Measurements from ENCODE around the gene PRR4. TPM values are rescaled to one million over a fixed set of nuclear protein-coding genes. Genes with fewer than 3 reads are reported as not detected.

The PRR4 gene
- total RNA-seq, 1 experiment from 2014 or later, result 6.8 TPM

DNA sequence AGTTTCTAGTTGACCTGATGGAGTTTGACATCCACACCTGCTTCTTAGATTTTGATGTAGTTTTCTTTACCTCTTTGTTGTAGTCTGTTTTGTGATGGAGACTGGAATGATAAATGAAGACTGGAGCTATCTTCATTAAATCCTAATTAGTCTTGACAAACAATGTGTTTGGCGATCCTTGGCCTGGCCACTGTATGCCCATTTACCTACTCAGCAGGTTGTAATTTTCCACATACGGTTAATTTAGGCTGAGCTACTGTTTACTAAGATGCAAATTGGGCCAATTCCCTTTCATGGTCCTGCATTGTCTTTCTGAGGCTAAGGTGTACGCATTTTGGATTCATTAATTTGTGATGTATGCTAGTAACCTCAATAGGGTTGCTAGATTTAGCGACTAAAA is 46.7 kb downstream of the PRR4 start, which contains the start of gene TAS2R7:
TSS of gene TAS2R7 (minus strand) at position 41 of the 400 bp plus-strand sequence. CDS start 57 bp downstream, outside the sequence.
- ChIA-PET CTCF (interaction anchor here (1.6 kb wide), 1 partner anchor 397 kb away, joined by 4 read pairs; no protein-coding TSS in a partner anchor), POLR2A (no interaction called here)
- Histone ChIP-seq H3K27me3 (replicated peaks; ENCODE audit: control insufficient read depth, insufficient read depth, low read length) (peaks cover 2% of the 10 kb centered on the region; the same call in 1 of the 2 replicates), H3K36me3 (ENCODE audit: control insufficient read depth, insufficient read depth, low read length) (no peaks in the 10 kb centered on the region), H3K4me3 (ENCODE audit: low read depth, low read length) (no peak within 1 kb of the TSS), H3K4me1 (no peaks in the 10 kb centered on the region), H3K9me3 (no peaks in the 10 kb centered on the region; the same call in 1 of the 2 replicates)
- Mint-ChIP-seq H3K27me3 (ENCODE audit: insufficient read depth, unreplicated experiment) (peaks cover 24% of the 10 kb centered on the region), H3K27ac (ENCODE audit: unreplicated experiment) (no peak within 1 kb of the TSS), H3K4me1 (ENCODE audit: low read depth, unreplicated experiment) (no peaks in the 10 kb centered on the region), H3K4me3 (ENCODE audit: unreplicated experiment) (no peak within 1 kb of the TSS), H3K36me3 (ENCODE audit: insufficient read depth, unreplicated experiment) (no peaks in the 10 kb centered on the region), H3K9me3 (ENCODE audit: unreplicated experiment) (no peaks in the 10 kb centered on the region)
- no peak for TF ChIP-seq CTCF (IDR thresholded peaks at IDR 0.05; ENCODE audit: insufficient read depth in 1 of 2, low read depth in 1 of 2, low read length in 1 of 2, severe bottlenecking in 1 of 2, unreplicated experiment in 1 of 2)
- intact Hi-C loops (cut with micrococcal nuclease; ENCODE audit: unreplicated experiment), result no loop called here
- BruUV-seq (replicated peaks), result no TSS peak
- DNase-seq, result no peak

GRCh38 chr12:10801741-10802140 is 47.5 kb downstream of the PRR4 start:
- no peak for DNase-seq
- Histone ChIP-seq H3K36me3 (ENCODE audit: control insufficient read depth, insufficient read depth, low read length) (no peaks in the 10 kb centered on the region), H3K27me3 (replicated peaks; ENCODE audit: control insufficient read depth, insufficient read depth, low read length) (peaks cover 2% of the 10 kb centered on the region; the same call in 1 of the 2 replicates), H3K4me3 (ENCODE audit: low read depth, low read length) (no peak overlapping the region), H3K9me3 (no peaks in the 10 kb centered on the region; the same call in 1 of the 2 replicates), H3K4me1 (no peaks in the 10 kb centered on the region)
- intact Hi-C loops (cut with micrococcal nuclease; ENCODE audit: unreplicated experiment), result no loop called here
- Mint-ChIP-seq H3K36me3 (ENCODE audit: insufficient read depth, unreplicated experiment) (no peaks in the 10 kb centered on the region), H3K4me3 (ENCODE audit: unreplicated experiment) (no peak overlapping the region), H3K27me3 (ENCODE audit: insufficient read depth, unreplicated experiment) (peaks cover 28% of the 10 kb centered on the region), H3K9me3 (ENCODE audit: unreplicated experiment) (no peaks in the 10 kb centered on the region), H3K4me1 (ENCODE audit: low read depth, unreplicated experiment) (no peaks in the 10 kb centered on the region), H3K27ac (ENCODE audit: unreplicated experiment) (no peak overlapping the region)
- no TSS peak for BruUV-seq (replicated peaks)
- POLR2A ChIA-PET, result no interaction called here
- no peak for TF ChIP-seq CTCF (IDR thresholded peaks at IDR 0.05; ENCODE audit: insufficient read depth in 1 of 2, low read depth in 1 of 2, low read length in 1 of 2, severe bottlenecking in 1 of 2, unreplicated experiment in 1 of 2)
- CTCF ChIA-PET, result interaction anchor here (1.6 kb wide), 1 partner anchor 398 kb away, joined by 4 read pairs; no protein-coding TSS in a partner anchor

Other genes starting within 250 kb of the PRR4 start
- 134 and 137 TPM in 2 replicates for gene MAGOHB, start 235.9 kb downstream of the PRR4 start, total RNA-seq (2022)
- gene STYK1, start 175.4 kb downstream of the PRR4 start, total RNA-seq (2022), result 4.5 and 4.9 TPM in 2 replicates
- 315 and 326 TPM in 2 replicates for gene YBX3, start 126.2 kb downstream of the PRR4 start, total RNA-seq (2022)
- not detected in 2 replicates for gene TAS2R7, start 46.8 kb downstream of the PRR4 start, total RNA-seq (2022)
- not detected in 2 replicates for gene TAS2R8, start 42.2 kb downstream of the PRR4 start, total RNA-seq (2022)
- not detected in 2 replicates for gene TAS2R9, start 39.3 kb downstream of the PRR4 start, total RNA-seq (2022)
- 0.29 and 0.30 TPM in 2 replicates for gene TAS2R10, start 23.1 kb downstream of the PRR4 start, total RNA-seq (2022)
- 21.2 and 24.4 TPM in 2 replicates for gene PRH1, start 34.8 kb upstream of the PRR4 start, total RNA-seq (2022)
- 1.6 and 2.0 TPM in 2 replicates for gene TAS2R13, start 60.1 kb upstream of the PRR4 start, total RNA-seq (2022)
- 0.93 TPM in 1 of 2 replicates, not detected in the other for gene PRH2, start 79.8 kb upstream of the PRR4 start, total RNA-seq (2022)
- gene TAS2R14, start 89.8 kb upstream of the PRR4 start, total RNA-seq (2022), result 2.7 and 3.1 TPM in 2 replicates
- gene TAS2R50, start 137.4 kb upstream of the PRR4 start, total RNA-seq (2022), result 2.0 and 2.2 TPM in 2 replicates
- gene TAS2R20, start 148.8 kb upstream of the PRR4 start, total RNA-seq (2022), result 2.2 and 3.8 TPM in 2 replicates
- 4.8 and 5.7 TPM in 2 replicates for gene TAS2R19, start 173.1 kb upstream of the PRR4 start, total RNA-seq (2022)
- 4.3 and 5.7 TPM in 2 replicates for gene TAS2R31, start 181.9 kb upstream of the PRR4 start, total RNA-seq (2022)
- 2.3 and 3.8 TPM in 2 replicates for gene TAS2R46, start 212.8 kb upstream of the PRR4 start, total RNA-seq (2022)
- not detected in 2 replicates for gene TAS2R43, start 242.8 kb upstream of the PRR4 start, total RNA-seq (2022)

All from Caco-2 (cell line).